T1000 (cell line): ENCODE results near the gene OR52J3.

Experiments
- DNase-seq: peaks from one replicate; lab custom pipeline; 2025; ENCODE audit warnings: mixed read lengths; lab: John Stamatoyannopoulos, UW

Gene OR52J3

DNA sequence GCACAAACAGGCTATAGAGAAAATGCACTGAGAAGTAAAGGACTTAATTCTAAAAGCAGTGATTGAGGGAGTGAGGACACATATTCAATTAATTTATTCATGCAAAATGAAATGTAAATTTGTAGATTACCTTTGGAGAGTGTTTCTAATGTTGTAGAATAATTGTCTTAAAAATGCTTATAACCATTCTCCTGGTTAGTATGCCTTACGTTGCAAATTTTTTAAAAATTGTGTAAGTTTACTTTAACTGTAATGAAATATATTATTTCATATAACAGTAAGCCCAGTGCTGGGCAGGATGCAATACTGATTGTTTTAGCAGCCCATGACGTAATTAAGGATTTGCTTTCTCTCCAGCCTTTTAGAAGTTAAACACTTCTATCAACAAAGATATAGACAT, 49.7 kb downstream of the OR52J3 start:
- DNase-seq: no peak
